A549 (cell line): ENCODE data around the gene TMEM238L.

Experiments used
- CEBPB ChIP-seq, 2 experiments: fragments of >200 bp in 1 of 2; sonication (Bioruptor Twin) in 1 of 2; formaldehyde crosslinking in 1 of 2; IDR thresholded peaks; 2 replicates each; pipeline ENCODE4 v1.6.1; 2012 to 2016
- CHD2 ChIP-seq: fragments of 150-350 bp; IDR thresholded peaks from 2 replicates; pipeline ENCODE4 v1.6.1; 2014; ENCODE audit warnings: low read length; ENCODE audit not compliant: partially characterized antibody
- CTCF ChIP-seq: fragments of >200 bp; sonication (Bioruptor Twin); formaldehyde crosslinking; IDR thresholded peaks from 3 replicates; pipeline ENCODE4 v1.5.1; 2016
- ESRRA ChIP-seq: fragments of 150-350 bp; IDR thresholded peaks from 2 replicates; pipeline ENCODE4 v1.6.1; 2014; ENCODE audit warnings: mild to moderate bottlenecking, low read length, borderline replicate concordance
- FOSB ChIP-seq: fragments of 250-450 bp; sonication (Bioruptor Pico); IDR thresholded peaks from 2 replicates; pipeline ENCODE4 v1.5.0; 2020; ENCODE audit warnings: mild to moderate bottlenecking, moderate library complexity
- HDAC2 ChIP-seq: fragments of 200-600 bp; sonication (generic); IDR thresholded peaks from 2 replicates; pipeline ENCODE4 v1.6.1; 2016
- MAFK ChIP-seq: fragments of 450-650 bp; IDR thresholded peaks from 2 replicates; pipeline ENCODE4 v1.6.1; 2014; ENCODE audit not compliant: partially characterized antibody
- MAX ChIP-seq: IDR thresholded peaks from 2 replicates; pipeline ENCODE4 v1.6.1; 2012
- NR3C1 ChIP-seq: fragments of >200 bp; sonication (Bioruptor Twin); formaldehyde crosslinking; IDR thresholded peaks from 3 replicates; pipeline ENCODE4 v1.6.1; 2017
- POLR2A ChIP-seq: IDR thresholded peaks from 2 replicates; pipeline ENCODE4 v1.6.1; 2012; ENCODE audit warnings: mild to moderate bottlenecking, low read length
- RAD21 ChIP-seq, 2 experiments: fragments of >200 bp in 1 of 2; sonication (Bioruptor Twin) in 1 of 2; formaldehyde crosslinking in 1 of 2; IDR thresholded peaks in 1 of 2; conservative IDR thresholded peaks in 1 of 2; 2 replicates in 1 of 2; 3 replicates in 1 of 2; pipeline ENCODE4 v1.6.1; 2012 to 2018; ENCODE audit warnings: inconsistent platforms in 1 of 2
- RARB ChIP-seq: fragments of 250-450 bp; sonication (Bioruptor Pico); IDR thresholded peaks from 2 replicates; pipeline ENCODE4 v1.8.0; 2021; ENCODE audit warnings: mild to moderate bottlenecking, moderate library complexity
- RCOR1 ChIP-seq: fragments of 150-350 bp; IDR thresholded peaks from 2 replicates; pipeline ENCODE4 v1.6.1; 2014; ENCODE audit warnings: antibody characterized with exemption, low read length, low read depth
- USF2 ChIP-seq: fragments of 450-650 bp; IDR thresholded peaks from 2 replicates; pipeline ENCODE4 v1.6.1; 2014; ENCODE audit warnings: antibody characterized with exemption

- TF ChIP-seq CTCF (no peak), POLR2A (no peak), MAFK (no peak), NR3C1 (no peak), RCOR1 (no peak), CHD2 (no peak), ESRRA (no peak), RAD21 (conservative IDR thresholded peaks at IDR 0.05 in 1 of 2, IDR thresholded peaks at IDR 0.05 in 1 of 2) (no peak), MAX (no peak), HDAC2 (no peak), USF2 (no peak), RARB (CRISPR knock-in tag) (no peak), CEBPB (IDR thresholded peaks at IDR 0.05) (no peak), FOSB (CRISPR knock-in tag) (no peak)
Observed at GRCh38 chr17:10814075-10814474, 10.2 kb upstream of the TMEM238L start.
